ENCODE data around the gene IER5. TPM values are rescaled to one million over a fixed set of nuclear protein-coding genes. Genes with fewer than 3 reads are reported as not detected.

The IER5 gene
- total and polyA plus RNA-seq, 9 of the 15 experiments (the other 6 are each of a cell fraction or from before 2014, with no cell fraction given) = 2.4 to 32.1 (median 12.0) TPM

DNA sequence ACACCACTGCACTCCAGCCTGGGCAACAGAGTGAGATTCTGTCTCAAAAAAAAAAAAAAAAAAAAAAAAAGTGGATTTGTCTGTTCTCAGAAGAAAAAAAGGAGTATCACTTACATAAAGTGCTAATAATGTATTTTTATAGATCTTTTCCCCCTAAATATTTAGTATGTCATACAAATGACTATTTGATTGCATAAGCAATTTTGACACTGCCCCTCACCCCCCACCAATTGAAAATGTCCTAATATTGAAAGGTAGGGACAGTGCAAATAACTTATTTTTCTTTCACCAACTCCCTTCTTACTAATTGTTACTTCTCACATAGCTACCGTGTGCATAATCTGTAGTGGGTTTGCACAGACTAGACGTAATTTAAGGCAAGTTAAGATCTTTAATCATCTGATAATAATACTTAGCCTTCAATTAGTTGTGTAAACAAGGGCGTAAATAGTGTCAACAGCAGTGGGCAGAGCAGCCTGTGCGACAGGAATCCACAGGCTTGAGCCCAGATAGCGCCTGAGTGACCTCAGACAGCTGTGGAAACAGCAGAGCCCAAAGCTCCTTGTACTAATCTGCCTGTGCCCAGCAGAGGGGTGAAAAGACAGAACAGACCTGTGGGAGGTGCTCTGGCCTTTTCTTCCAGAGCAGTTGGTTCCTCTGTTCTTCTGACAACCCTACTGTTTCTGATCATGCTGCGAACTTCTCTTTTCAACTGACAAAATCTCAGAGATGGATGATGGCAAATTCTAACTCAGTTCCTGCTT is 4.5 kb upstream of the IER5 start (continued):
- TF ChIP-seq CC2D1A (IDR thresholded peaks at IDR 0.05) (peak; percentile 82), PTRF (tag; IDR thresholded peaks at IDR 0.05) (no peak), JUN (IDR thresholded peaks at IDR 0.05; ENCODE audit: borderline replicate concordance, low read depth, low read length) (peak; percentile 53; the same call in 1 of the 2 replicates), JUN (CRISPR knock-in tag; IDR thresholded peaks at IDR 0.05; ENCODE audit: borderline replicate concordance) (no peak), CBFA2T2 (conservative IDR thresholded peaks at IDR 0.05) (peak; percentile 34), HDAC2 (IDR thresholded peaks at IDR 0.05) (0 out of 2 replicates have a peak, but pooled peaks have one; percentile 12), MYC (IDR thresholded peaks at IDR 0.05; ENCODE audit: low read depth, low read length) (0 out of 2 replicates have a peak, but pooled peaks have one; percentile 26), MYC (CRISPR knock-in tag; IDR thresholded peaks at IDR 0.05; ENCODE audit: borderline replicate concordance, low read depth) (no peak), JUND (IDR thresholded peaks at IDR 0.05; ENCODE audit: borderline replicate concordance, low read depth, low read length) (peak; percentile 65; the same call in 1 of the 2 replicates), JUND (tag; IDR thresholded peaks at IDR 0.05; ENCODE audit: borderline replicate concordance, low read depth, low read length) (peak; percentile 83; the same call in 1 of the 3 replicates), ZNF644 (tag; IDR thresholded peaks at IDR 0.05; ENCODE audit: low read depth) (0 out of 2 replicates have a peak, but pooled peaks have one; percentile 39), RAD21 (CRISPR knock-in tag; conservative IDR thresholded peaks at IDR 0.05 in 1 of 2, IDR thresholded peaks at IDR 0.05 in 1 of 2) (peak; percentile 99), MEIS2 (IDR thresholded peaks at IDR 0.05; ENCODE audit: partially characterized antibody) (peak; percentile 52), ARID2 (IDR thresholded peaks at IDR 0.05) (peak; percentile 82; the same call in 1 of the 2 replicates), SPI1 (IDR thresholded peaks at IDR 0.05; ENCODE audit: borderline replicate concordance, low read depth, low read length) (peak; percentile 9; the same call in 1 of the 2 replicates), PRPF4 (IDR thresholded peaks at IDR 0.05; ENCODE audit: insufficient read depth, low read depth, low read length, poor library complexity, severe bottlenecking) (no peak)
- TF ChIP-seq, protein P1, sequence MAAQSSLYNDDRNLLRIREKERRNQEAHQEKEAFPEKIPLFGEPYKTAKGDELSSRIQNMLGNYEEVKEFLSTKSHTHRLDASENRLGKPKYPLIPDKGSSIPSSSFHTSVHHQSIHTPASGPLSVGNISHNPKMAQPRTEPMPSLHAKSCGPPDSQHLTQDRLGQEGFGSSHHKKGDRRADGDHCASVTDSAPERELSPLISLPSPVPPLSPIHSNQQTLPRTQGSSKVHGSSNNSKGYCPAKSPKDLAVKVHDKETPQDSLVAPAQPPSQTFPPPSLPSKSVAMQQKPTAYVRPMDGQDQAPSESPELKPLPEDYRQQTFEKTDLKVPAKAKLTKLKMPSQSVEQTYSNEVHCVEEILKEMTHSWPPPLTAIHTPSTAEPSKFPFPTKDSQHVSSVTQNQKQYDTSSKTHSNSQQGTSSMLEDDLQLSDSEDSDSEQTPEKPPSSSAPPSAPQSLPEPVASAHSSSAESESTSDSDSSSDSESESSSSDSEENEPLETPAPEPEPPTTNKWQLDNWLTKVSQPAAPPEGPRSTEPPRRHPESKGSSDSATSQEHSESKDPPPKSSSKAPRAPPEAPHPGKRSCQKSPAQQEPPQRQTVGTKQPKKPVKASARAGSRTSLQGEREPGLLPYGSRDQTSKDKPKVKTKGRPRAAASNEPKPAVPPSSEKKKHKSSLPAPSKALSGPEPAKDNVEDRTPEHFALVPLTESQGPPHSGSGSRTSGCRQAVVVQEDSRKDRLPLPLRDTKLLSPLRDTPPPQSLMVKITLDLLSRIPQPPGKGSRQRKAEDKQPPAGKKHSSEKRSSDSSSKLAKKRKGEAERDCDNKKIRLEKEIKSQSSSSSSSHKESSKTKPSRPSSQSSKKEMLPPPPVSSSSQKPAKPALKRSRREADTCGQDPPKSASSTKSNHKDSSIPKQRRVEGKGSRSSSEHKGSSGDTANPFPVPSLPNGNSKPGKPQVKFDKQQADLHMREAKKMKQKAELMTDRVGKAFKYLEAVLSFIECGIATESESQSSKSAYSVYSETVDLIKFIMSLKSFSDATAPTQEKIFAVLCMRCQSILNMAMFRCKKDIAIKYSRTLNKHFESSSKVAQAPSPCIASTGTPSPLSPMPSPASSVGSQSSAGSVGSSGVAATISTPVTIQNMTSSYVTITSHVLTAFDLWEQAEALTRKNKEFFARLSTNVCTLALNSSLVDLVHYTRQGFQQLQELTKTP (IDR thresholded peaks at IDR 0.05; ENCODE audit: low read depth in 1 of 2, partially characterized antibody in 2 of 2) = peak in 1 of 2 experiments; percentile 36
- TF ChIP-seq, protein P2, sequence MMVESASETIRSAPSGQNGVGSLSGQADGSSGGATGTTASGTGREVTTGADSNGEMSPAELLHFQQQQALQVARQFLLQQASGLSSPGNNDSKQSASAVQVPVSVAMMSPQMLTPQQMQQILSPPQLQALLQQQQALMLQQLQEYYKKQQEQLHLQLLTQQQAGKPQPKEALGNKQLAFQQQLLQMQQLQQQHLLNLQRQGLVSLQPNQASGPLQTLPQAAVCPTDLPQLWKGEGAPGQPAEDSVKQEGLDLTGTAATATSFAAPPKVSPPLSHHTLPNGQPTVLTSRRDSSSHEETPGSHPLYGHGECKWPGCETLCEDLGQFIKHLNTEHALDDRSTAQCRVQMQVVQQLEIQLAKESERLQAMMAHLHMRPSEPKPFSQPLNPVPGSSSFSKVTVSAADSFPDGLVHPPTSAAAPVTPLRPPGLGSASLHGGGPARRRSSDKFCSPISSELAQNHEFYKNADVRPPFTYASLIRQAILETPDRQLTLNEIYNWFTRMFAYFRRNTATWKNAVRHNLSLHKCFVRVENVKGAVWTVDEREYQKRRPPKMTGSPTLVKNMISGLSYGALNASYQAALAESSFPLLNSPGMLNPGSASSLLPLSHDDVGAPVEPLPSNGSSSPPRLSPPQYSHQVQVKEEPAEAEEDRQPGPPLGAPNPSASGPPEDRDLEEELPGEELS (CRISPR knock-in tag; IDR thresholded peaks at IDR 0.05; ENCODE audit: borderline replicate concordance) = no peak
